ENCODE measurements around the gene GPD1L.

GPD1L gene

DNA sequence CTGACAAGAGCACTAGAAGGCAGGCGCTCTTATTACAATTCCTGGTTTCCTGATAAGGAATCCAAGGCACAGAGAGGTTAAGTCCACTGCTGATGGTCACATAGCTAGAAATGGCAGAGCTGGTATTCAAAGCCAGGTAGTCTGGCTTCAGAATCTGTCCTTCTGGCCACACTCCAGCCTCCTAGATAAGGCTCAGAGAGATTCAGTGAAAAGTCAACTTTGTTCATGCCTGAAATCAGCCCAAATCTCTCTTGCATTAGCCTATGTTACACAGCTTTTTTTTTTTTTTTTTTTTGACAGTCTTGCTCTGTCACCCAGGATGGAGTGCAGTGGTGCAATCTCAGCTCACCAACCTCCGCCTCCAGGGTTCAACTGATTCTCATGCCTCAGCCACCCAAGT, 110.9 kb downstream of the GPD1L start:
- TF ChIP-seq, protein P1, sequence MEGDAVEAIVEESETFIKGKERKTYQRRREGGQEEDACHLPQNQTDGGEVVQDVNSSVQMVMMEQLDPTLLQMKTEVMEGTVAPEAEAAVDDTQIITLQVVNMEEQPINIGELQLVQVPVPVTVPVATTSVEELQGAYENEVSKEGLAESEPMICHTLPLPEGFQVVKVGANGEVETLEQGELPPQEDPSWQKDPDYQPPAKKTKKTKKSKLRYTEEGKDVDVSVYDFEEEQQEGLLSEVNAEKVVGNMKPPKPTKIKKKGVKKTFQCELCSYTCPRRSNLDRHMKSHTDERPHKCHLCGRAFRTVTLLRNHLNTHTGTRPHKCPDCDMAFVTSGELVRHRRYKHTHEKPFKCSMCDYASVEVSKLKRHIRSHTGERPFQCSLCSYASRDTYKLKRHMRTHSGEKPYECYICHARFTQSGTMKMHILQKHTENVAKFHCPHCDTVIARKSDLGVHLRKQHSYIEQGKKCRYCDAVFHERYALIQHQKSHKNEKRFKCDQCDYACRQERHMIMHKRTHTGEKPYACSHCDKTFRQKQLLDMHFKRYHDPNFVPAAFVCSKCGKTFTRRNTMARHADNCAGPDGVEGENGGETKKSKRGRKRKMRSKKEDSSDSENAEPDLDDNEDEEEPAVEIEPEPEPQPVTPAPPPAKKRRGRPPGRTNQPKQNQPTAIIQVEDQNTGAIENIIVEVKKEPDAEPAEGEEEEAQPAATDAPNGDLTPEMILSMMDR (IDR thresholded peaks at IDR 0.05; ENCODE audit: borderline replicate concordance, control extremely low read depth, extremely low read depth, insufficient read depth, missing control alignments): no peak
- no peak for DNase-seq (ENCODE audit: low spot score)

More for the DNA sequence above, 110.9 kb downstream of the GPD1L start:
- in situ Hi-C loops (cut with MboI; ENCODE audit: low sequenced_read_pairs, unreplicated experiment): no loop called here

All from GM13976 (cell line).